K562 (cell line): ENCODE data around the gene ZDHHC12. TPM values are rescaled to one million over a fixed set of nuclear protein-coding genes. Genes with fewer than 3 reads are reported as not detected.

Experiments
- ATAC-seq: fragments of 200-7000 bp; cut with Tn5 transposase; 3 replicates; pipeline ENCODE4 v1.9.1; 2020; ENCODE audit warnings: moderate library complexity
- BruUV-seq: library from RNA; stranded (reverse); fragments of 400-500 nt; replicated peaks from 2 replicates; lab custom pipeline; 2021; lab: Mats Ljungman, UMichigan
- CTCF ChIA-PET: fragments of 300-600 bp; formaldehyde crosslinking; extraction: SDS; loops from one replicate; lab custom pipeline; 2021; ENCODE audit warnings: low intra/inter-chr PET ratio; lab: Yijun Ruan, JAX
- POLR2A ChIA-PET: fragments of 300-600, 350-650 bp; sonication (Branson Sonifier 250); formaldehyde crosslinking; extraction: SDS; loops from one replicate; lab custom pipeline; 2021; ENCODE audit warnings: antibody characterized with exemption, inconsistent platforms; lab: Yijun Ruan, JAX
- DNase-seq, 4 experiments: peaks; one replicate each; pipeline versions ENCODE4 v3.0.0 to v3.0.0-alpha.2; 2011 to 2018; ENCODE audit warnings: low spot score in 3 of 4, mixed read lengths in 3 of 4; ENCODE audit errors: extremely low read depth in 1 of 4
- FAIRE-seq: peaks from 2 replicates; lab custom pipeline; 2011; peaks lifted over from hg19 to GRCh38; lab: Jason Lieb, UNC
- H2AFZ ChIP-seq: 2 replicates; pipeline ENCODE4 v1.6.0; 2011; ENCODE audit warnings: low read depth, low read length, control low read depth, inconsistent platforms
- H3K27ac ChIP-seq: fragments of 200-600 bp; 3 replicates; pipeline ENCODE4 v1.8.0; 2011; ENCODE audit warnings: low read depth, mild to moderate bottlenecking, control low read depth, inconsistent platforms, low read length, moderate library complexity, mixed read lengths; ENCODE audit errors: extremely low read depth
- H3K27me3 ChIP-seq, 2 experiments: fragments of 300-600 bp in 1 of 2; 2 replicates in 1 of 2; 3 replicates in 1 of 2; pipeline versions ENCODE4 v1.6.0 to v1.8.0; 2011; ENCODE audit warnings: inconsistent platforms in 2 of 2, low read length in 2 of 2, mild to moderate bottlenecking in 1 of 2, mixed read lengths in 1 of 2, moderate library complexity in 1 of 2; ENCODE audit not compliant: control insufficient read depth in 2 of 2, insufficient read depth in 2 of 2
- H3K36me3 ChIP-seq: fragments of 300-600 bp; 3 replicates; pipeline ENCODE4 v1.8.0; 2011; ENCODE audit warnings: mild to moderate bottlenecking, low read length, inconsistent platforms; ENCODE audit not compliant: control insufficient read depth, insufficient read depth
- H3K4me1 ChIP-seq, 2 experiments: fragments of 200-600 bp in 1 of 2; replicated peaks in 1 of 2; 2 replicates in 1 of 2; 3 replicates in 1 of 2; pipeline versions ENCODE4 v1.5.1 to v1.8.0; 2011; ENCODE audit warnings: inconsistent platforms in 2 of 2, low read length in 2 of 2, mild to moderate bottlenecking in 1 of 2, mixed read lengths in 1 of 2, moderate library complexity in 1 of 2; ENCODE audit not compliant: control insufficient read depth in 2 of 2, insufficient read depth in 2 of 2
- H3K4me2 ChIP-seq: 2 replicates; pipeline ENCODE4 v1.6.1; 2011; ENCODE audit warnings: low read length, control low read depth, inconsistent platforms, mixed read lengths; ENCODE audit not compliant: insufficient read depth
- H3K4me3 ChIP-seq: fragments of 200-600 bp; sonication (generic), shearing (Covaris generic); 2 replicates; pipeline ENCODE4 v1.5.1; 2016; ENCODE audit warnings: control low read depth, inconsistent platforms
- H3K79me2 ChIP-seq: fragments of 200-600 bp; 3 replicates; pipeline ENCODE4 v1.8.0; 2011; ENCODE audit warnings: low read length, inconsistent platforms; ENCODE audit not compliant: control insufficient read depth, insufficient read depth
- H3K9ac ChIP-seq, 2 experiments: 2 replicates each; pipeline versions ENCODE4 v1.6.0 to v1.6.1; 2011; ENCODE audit warnings: low read depth in 2 of 2, low read length in 2 of 2, control low read depth in 1 of 2, inconsistent platforms in 1 of 2, mild to moderate bottlenecking in 1 of 2, mixed read lengths in 1 of 2; ENCODE audit not compliant: insufficient read depth in 1 of 2
- H3K9me1 ChIP-seq: one replicate; pipeline ENCODE4 v1.6.0; 2011; ENCODE audit warnings: inconsistent platforms, mild to moderate bottlenecking, low read length, moderate library complexity; ENCODE audit not compliant: control insufficient read depth, insufficient read depth
- H3K9me3 ChIP-seq: replicated peaks from 2 replicates; pipeline ENCODE4 v1.5.1; 2011; ENCODE audit warnings: low read depth, low read length, inconsistent platforms; ENCODE audit not compliant: control insufficient read depth, insufficient read depth
- H4K20me1 ChIP-seq: replicated peaks from 2 replicates; pipeline ENCODE4 v1.6.1; 2011; ENCODE audit warnings: low read length, inconsistent platforms, mixed read lengths; ENCODE audit not compliant: control insufficient read depth, insufficient read depth
- POLR2AphosphoS2 ChIP-seq: IDR thresholded peaks from 2 replicates; pipeline ENCODE4 v1.6.1; 2012; ENCODE audit warnings: low read length, improper control_type of control experiment
- POLR2G ChIP-seq: fragments of 200-400 bp; formaldehyde crosslinking; IDR thresholded peaks from 2 replicates; pipeline ENCODE4 v1.6.1; 2017; ENCODE audit warnings: low read depth, mild to moderate bottlenecking, antibody characterized with exemption, low read length, moderate library complexity
- RBFOX2 ChIP-seq: fragments of 200-400 bp; formaldehyde crosslinking; IDR thresholded peaks from 2 replicates; pipeline ENCODE4 v1.6.1; 2017; ENCODE audit warnings: low read depth, mild to moderate bottlenecking, low read length, moderate library complexity
- ZBTB33 ChIP-seq: sonication (generic); formaldehyde crosslinking; IDR thresholded peaks from 2 replicates; pipeline ENCODE4 v1.8.1; 2023; ENCODE audit warnings: mild to moderate bottlenecking, missing genetic modification reagents
- ZFP36 ChIP-seq: fragments of 150-350 bp; IDR thresholded peaks from 2 replicates; pipeline ENCODE4 v1.6.1; 2018; ENCODE audit warnings: low read length, low read depth; ENCODE audit not compliant: partially characterized antibody
- ZNF696 ChIP-seq: fragments of 250-450 bp; sonication (Bioruptor Pico); conservative IDR thresholded peaks from 2 replicates; pipeline ENCODE4 v1.4.0; 2020; ENCODE audit warnings: mild to moderate bottlenecking, moderate library complexity
- WGBS: fragments of 100-300 bp; shearing (Covaris generic); methylation state at CpG from one replicate; pipeline ENCODE4 v1.1.6; 2016; ENCODE audit warnings: low coverage, mixed read lengths; ENCODE audit not compliant: insufficient coverage; ENCODE audit errors: missing lambda C conversion rate; 5-methylcytosine and 5-hydroxymethylcytosine counted together
- in situ Hi-C: fragments of 300-500 bp; cut with MboI; formaldehyde crosslinking; loops from 4 replicates; pipeline ENCODE4 v1.15.0; 2018; ENCODE audit warnings: inconsistent platforms, mixed read lengths
- intact Hi-C: fragments of 100-400 bp; cut with micrococcal nuclease; formaldehyde crosslinking; loops from 2 replicates; pipeline ENCODE4 v1.14.2; 2022
- polyA plus RNA-seq, 8 experiments: library from polyadenylated mRNA; depleted of rRNA in 4 of 8; stranded (reverse) in 5 of 8; unstranded in 3 of 8; fragments of >200 nt; fragmentation: Nextera tagmentation in 2 of 8; fragmentation: Illumina TruSeq in 1 of 8; extraction: Ambion mirVana in 2 of 8; extraction: Trizol in 1 of 8; gene quantifications; 2 replicates each; pipeline versions ENCODE4 v1.2.1 to v1.2.3, GENCODE V29; 2011 to 2014; ENCODE audit warnings: inconsistent platforms in 1 of 8, missing spikeins in 1 of 8
- total RNA-seq, 7 experiments: library from RNA; depleted of rRNA in 6 of 7; stranded (reverse); fragments of >200 nt in 6 of 7; fragmentation: Illumina TruSeq in 2 of 7; extraction: Trizol in 2 of 7; gene quantifications; 2 replicates each; pipeline versions ENCODE4 v1.2.1 to v1.2.3, GENCODE V29; 2011 to 2021; ENCODE audit warnings: low replicate concordance in 1 of 7

The ZDHHC12 gene
- total and polyA plus RNA-seq, 9 of the 15 experiments (the other 6 are each of a cell fraction or from before 2014, with no cell fraction given) = 0.21 to 38.0 (median 13.8) TPM

DNA sequence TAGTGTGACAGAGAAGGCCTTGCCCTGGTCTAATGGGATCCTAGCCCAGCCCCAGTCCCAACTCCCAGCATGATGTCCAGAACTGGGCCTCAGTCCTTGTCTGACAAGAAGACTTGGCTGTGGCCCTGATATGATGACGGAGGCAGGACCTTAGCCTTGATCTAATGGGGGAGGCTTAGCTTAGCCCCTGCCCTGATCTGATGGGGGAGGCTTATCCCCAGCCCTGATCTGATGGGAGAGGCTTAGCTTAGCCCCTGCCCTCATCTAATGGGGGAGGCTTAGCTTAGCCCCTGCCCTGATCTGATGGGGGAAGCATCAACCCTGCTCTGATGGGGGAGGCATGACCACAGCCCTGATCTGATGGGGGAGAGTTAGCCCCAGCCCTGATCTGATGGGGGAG, 17.9 kb downstream of the ZDHHC12 start:
- CTCF ChIA-PET = no interaction called here
- POLR2A ChIA-PET = interaction anchor here (0.6 to 1.1 kb wide), 3 partner anchors 9 to 17 kb away, joined by 3 to 5 read pairs (median 4); partner anchors contain the start of gene SET
- H3K9me1 ChIP-seq = no peaks in the 10 kb centered on the region
- no peak overlapping the region for H3K4me3 ChIP-seq
- ATAC-seq (no peak), FAIRE-seq (no peak), DNase-seq (no peak)
- H2AFZ ChIP-seq = no peak overlapping the region
- in situ Hi-C loops = no loop called here
- H3K79me2 ChIP-seq = peaks cover 24% of the 10 kb centered on the region
- H3K9me3 ChIP-seq = no peaks in the 10 kb centered on the region
- peaks cover 44% of the 10 kb centered on the region; the same call in 2 of the 3 replicates for H3K36me3 ChIP-seq
- no peak overlapping the region for H3K4me2 ChIP-seq
- H3K4me1 ChIP-seq = peaks cover 9 to 43% of the 10 kb centered on the region in 2 experiments
- H3K9ac ChIP-seq = no peak overlapping the region
- no TSS peak for BruUV-seq
- H4K20me1 ChIP-seq = no peaks in the 10 kb centered on the region
- intact Hi-C loops = no loop called here
- no peak overlapping the region for H3K27ac ChIP-seq
- H3K27me3 ChIP-seq = no peaks in the 10 kb centered on the region
- WGBS = 88% methylated on average over 1 of the region's 1 CpG
- TF ChIP-seq ZFP36 (peak; percentile 35), POLR2AphosphoS2 (no peak)
- TF ChIP-seq, all 486 proteins: peak for 1

GRCh38 chr9:128705051-128705965, 18.6 kb downstream of the ZDHHC12 start:
- DNase-seq = no peak
- in situ Hi-C loops (no loop called here), intact Hi-C loops (no loop called here)
- no peak overlapping the region for H2AFZ ChIP-seq
- TF ChIP-seq ZNF696 (no peak), ZBTB33 (CRISPR knock-in tag) (peak; percentile 95), RBFOX2 (peak; percentile 36; the same call in 1 of the 2 replicates), POLR2G (peak; percentile 53)
- peaks cover 9 to 43% of the 10 kb centered on the region in 2 experiments for H3K4me1 ChIP-seq
- ChIA-PET CTCF (no interaction called here), POLR2A (interaction anchor here (0.5 to 2.3 kb wide), 6 partner anchors 8 to 299 kb away, joined by 3 to 9 read pairs (median 4); partner anchors contain the start of gene SET)
- H3K27me3 ChIP-seq = no peaks in the 10 kb centered on the region
- no peaks in the 10 kb centered on the region for H4K20me1 ChIP-seq
- H3K27ac ChIP-seq = no peak overlapping the region
- no peaks in the 10 kb centered on the region for H3K9me3 ChIP-seq
- H3K4me3 ChIP-seq = no peak overlapping the region
- H3K4me2 ChIP-seq = no peak overlapping the region
- H3K9me1 ChIP-seq = no peaks in the 10 kb centered on the region
- ATAC-seq = no peak
- peak overlapping the region in 1 of 2 experiments; percentile 61; a peak in 2 of 4 replicates for H3K9ac ChIP-seq
- BruUV-seq = no TSS peak
- H3K79me2 ChIP-seq = peaks cover 24% of the 10 kb centered on the region
- FAIRE-seq = no peak
- WGBS = 94% methylated on average over 32 of the region's 36 CpGs
- H3K36me3 ChIP-seq = peaks cover 41% of the 10 kb centered on the region; the same call in 2 of the 3 replicates
